ENCODE measurements around the gene CMTM2. TPM values are rescaled to one million over a fixed set of nuclear protein-coding genes. Genes with fewer than 3 reads are reported as not detected.
A peak's percentile ranks its signal among the peaks of the same experiment; 100 is the strongest.
"Not testable (repeated sequence)": the region's sequence is repeated elsewhere in the genome, so short reads cannot be mapped to it uniquely, and the experiment has no call there.

The CMTM2 gene
- total RNA-seq, 1 donor from 2014 or later = not detected

- no peak for TF ChIP-seq CTCF (IDR thresholded peaks at IDR 0.05)
These were observed 16.9 kb upstream of the CMTM2 start for GRCh38 chr16:66562409-66562808.

GRCh38 chr16:66562986-66563385 is 16.3 kb upstream of the CMTM2 start:
- DNase-seq (ENCODE audit: extremely low spot score, unreplicated experiment) = no peak
- H3K27ac Mint-ChIP-seq (ENCODE audit: unreplicated experiment) = no peak overlapping the region
- H3K27me3 Mint-ChIP-seq (ENCODE audit: unreplicated experiment) = no peaks in the 10 kb centered on the region
- H3K36me3 Mint-ChIP-seq (ENCODE audit: unreplicated experiment) = peaks cover 30% of the 10 kb centered on the region
- no peaks in the 10 kb centered on the region for H3K9me3 Mint-ChIP-seq (ENCODE audit: unreplicated experiment)
- no peak overlapping the region for H3K4me3 Mint-ChIP-seq (ENCODE audit: unreplicated experiment)
- H3K4me1 Mint-ChIP-seq (ENCODE audit: unreplicated experiment) = no peaks in the 10 kb centered on the region
- no peak for TF ChIP-seq CTCF (IDR thresholded peaks at IDR 0.05)

More at GRCh38 chr16:66562409-66562808, 16.9 kb upstream of the CMTM2 start:
- Mint-ChIP-seq H3K4me1 (ENCODE audit: unreplicated experiment) (no peaks in the 10 kb centered on the region), H3K9me3 (ENCODE audit: unreplicated experiment) (no peaks in the 10 kb centered on the region), H3K4me3 (ENCODE audit: unreplicated experiment) (no peak overlapping the region), H3K27ac (ENCODE audit: unreplicated experiment) (no peak overlapping the region), H3K36me3 (ENCODE audit: unreplicated experiment) (peaks cover 30% of the 10 kb centered on the region), H3K27me3 (ENCODE audit: unreplicated experiment) (no peaks in the 10 kb centered on the region)
- no peak for DNase-seq (ENCODE audit: extremely low spot score, unreplicated experiment)

- no peak for TF ChIP-seq CTCF (IDR thresholded peaks at IDR 0.05)
These were observed 15.5 kb upstream of the CMTM2 start for GRCh38 chr16:66563574-66564334.

GRCh38 chr16:66566051-66566901 is 13.0 kb upstream of the CMTM2 start, which contains the start of gene CMTM1:
TSS of gene CMTM1 (plus strand) at chr16:66566439. CDS start at chr16:66566514, 75 bp downstream.
- no peak within 1 kb of the TSS for H3K4me3 Mint-ChIP-seq (ENCODE audit: unreplicated experiment)
- no peak within 1 kb of the TSS for H3K27ac Mint-ChIP-seq (ENCODE audit: unreplicated experiment)
- H3K9me3 Mint-ChIP-seq (ENCODE audit: unreplicated experiment) = no peaks in the 10 kb centered on the region
- peaks cover 18% of the 10 kb centered on the region for H3K36me3 Mint-ChIP-seq (ENCODE audit: unreplicated experiment)
- H3K4me1 Mint-ChIP-seq (ENCODE audit: unreplicated experiment) = peaks cover 22% of the 10 kb centered on the region
- DNase-seq (ENCODE audit: extremely low spot score, unreplicated experiment) = peak; percentile 82
- no peak for TF ChIP-seq CTCF (IDR thresholded peaks at IDR 0.05)
- H3K27me3 Mint-ChIP-seq (ENCODE audit: unreplicated experiment) = no peaks in the 10 kb centered on the region

More at GRCh38 chr16:66563574-66564334, 15.5 kb upstream of the CMTM2 start:
- H3K4me1 Mint-ChIP-seq (ENCODE audit: unreplicated experiment) = peaks cover 2% of the 10 kb centered on the region
- DNase-seq (ENCODE audit: extremely low spot score, unreplicated experiment) = no peak
- peaks cover 26% of the 10 kb centered on the region for H3K36me3 Mint-ChIP-seq (ENCODE audit: unreplicated experiment)
- no peaks in the 10 kb centered on the region for H3K9me3 Mint-ChIP-seq (ENCODE audit: unreplicated experiment)
- H3K27me3 Mint-ChIP-seq (ENCODE audit: unreplicated experiment) = no peaks in the 10 kb centered on the region
- H3K4me3 Mint-ChIP-seq (ENCODE audit: unreplicated experiment) = no peak overlapping the region
- H3K27ac Mint-ChIP-seq (ENCODE audit: unreplicated experiment) = no peak overlapping the region

GRCh38 chr16:66567270-66567669 is 12.0 kb upstream of the CMTM2 start:
- peaks cover 30% of the 10 kb centered on the region for H3K4me1 Mint-ChIP-seq (ENCODE audit: unreplicated experiment)
- H3K27ac Mint-ChIP-seq (ENCODE audit: unreplicated experiment); H3K27me3 Mint-ChIP-seq (ENCODE audit: unreplicated experiment); H3K4me3 Mint-ChIP-seq (ENCODE audit: unreplicated experiment); H3K9me3 Mint-ChIP-seq (ENCODE audit: unreplicated experiment): not testable (repeated sequence)
- DNase-seq (ENCODE audit: extremely low spot score, unreplicated experiment) = peak; percentile 7
- H3K36me3 Mint-ChIP-seq (ENCODE audit: unreplicated experiment) = peaks cover 16% of the 10 kb centered on the region
